Chondrocyte (in vitro differentiated cells): Measurements from ENCODE around the gene TMCC1. TPM values are rescaled to one million over a fixed set of nuclear protein-coding genes. Genes with fewer than 3 reads are reported as not detected.

Source experiments
- DNase-seq: peaks from one replicate; pipeline ENCODE4 v3.0.0; 2021; ENCODE audit warnings: mixed read lengths, low spot score
- H3K27ac Mint-ChIP-seq: one replicate; pipeline ENCODE4 v1.8.0; 2021; ENCODE audit warnings: mild to moderate bottlenecking, moderate library complexity, mixed read lengths; ENCODE audit not compliant: unreplicated experiment
- H3K27me3 Mint-ChIP-seq: 2 replicates; pipeline ENCODE4 v1.8.0; 2021; ENCODE audit warnings: low read depth, mixed read lengths
- H3K36me3 Mint-ChIP-seq: 2 replicates; pipeline ENCODE4 v1.8.0; 2021; ENCODE audit warnings: low read depth, mixed read lengths
- H3K4me1 Mint-ChIP-seq: 2 replicates; pipeline ENCODE4 v1.8.0; 2021; ENCODE audit warnings: low read depth, mild to moderate bottlenecking, mixed read lengths
- H3K4me3 Mint-ChIP-seq: one replicate; pipeline ENCODE4 v1.8.0; 2021; ENCODE audit warnings: mild to moderate bottlenecking, moderate library complexity, mixed read lengths; ENCODE audit not compliant: unreplicated experiment
- H3K9me3 Mint-ChIP-seq: 2 replicates; pipeline ENCODE4 v1.8.0; 2021; ENCODE audit warnings: low read depth, mixed read lengths
- total RNA-seq: library from RNA; stranded (reverse); gene quantifications from 3 replicates; pipeline ENCODE4 v1.2.1, GENCODE V29; 2021
- TF ChIP-seq, protein P1 (sequence below): fragments of 200-600 bp; sonication (generic); IDR thresholded peaks from 2 replicates; pipeline ENCODE4 v1.5.0; 2021; ENCODE audit warnings: antibody characterized with exemption, mild to moderate bottlenecking, moderate library complexity

Gene TMCC1
- total RNA-seq, 1 donor from 2014 or later: 34.3 TPM

DNA sequence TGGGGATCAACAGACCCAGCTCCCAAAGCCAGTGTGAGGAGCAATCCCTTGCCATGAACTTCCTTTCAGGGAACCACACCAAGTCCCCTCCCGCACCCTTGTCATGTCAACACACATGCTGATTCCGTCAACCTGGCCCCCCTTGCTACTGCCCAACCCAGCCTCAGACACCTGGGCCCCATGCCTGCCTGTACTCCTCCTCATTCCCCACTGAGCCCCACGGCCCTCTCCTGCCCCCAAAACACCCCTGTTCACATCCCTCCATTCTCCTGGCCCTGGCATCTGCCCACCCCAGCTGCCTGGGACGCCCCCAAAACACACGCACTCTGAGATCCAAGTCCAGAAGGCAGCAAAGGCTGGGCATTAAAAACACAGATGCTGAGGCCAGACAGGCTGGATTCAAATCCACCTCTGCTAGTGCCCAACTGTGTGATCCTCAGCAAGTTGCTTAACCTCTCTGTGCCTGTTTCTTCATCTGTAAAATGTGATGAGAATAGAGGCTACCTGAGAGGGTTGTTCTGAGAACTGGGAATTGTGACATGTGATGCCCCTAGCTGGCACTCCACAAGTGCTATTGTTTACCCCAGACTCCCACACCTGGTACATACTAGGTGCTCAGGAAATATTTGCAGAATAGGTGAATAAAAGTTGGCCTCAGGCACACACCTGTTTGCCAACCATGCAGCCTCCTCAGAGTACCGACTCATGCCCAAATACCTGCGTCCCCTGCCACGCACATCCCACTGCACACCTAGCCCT lies 289.3 kb downstream of the TMCC1 start:
- peaks cover 78% of the 10 kb centered on the region for H3K4me1 Mint-ChIP-seq
- H3K27ac Mint-ChIP-seq: peak overlapping the region; percentile 97
- DNase-seq: no peak
- TF ChIP-seq, protein P1, sequence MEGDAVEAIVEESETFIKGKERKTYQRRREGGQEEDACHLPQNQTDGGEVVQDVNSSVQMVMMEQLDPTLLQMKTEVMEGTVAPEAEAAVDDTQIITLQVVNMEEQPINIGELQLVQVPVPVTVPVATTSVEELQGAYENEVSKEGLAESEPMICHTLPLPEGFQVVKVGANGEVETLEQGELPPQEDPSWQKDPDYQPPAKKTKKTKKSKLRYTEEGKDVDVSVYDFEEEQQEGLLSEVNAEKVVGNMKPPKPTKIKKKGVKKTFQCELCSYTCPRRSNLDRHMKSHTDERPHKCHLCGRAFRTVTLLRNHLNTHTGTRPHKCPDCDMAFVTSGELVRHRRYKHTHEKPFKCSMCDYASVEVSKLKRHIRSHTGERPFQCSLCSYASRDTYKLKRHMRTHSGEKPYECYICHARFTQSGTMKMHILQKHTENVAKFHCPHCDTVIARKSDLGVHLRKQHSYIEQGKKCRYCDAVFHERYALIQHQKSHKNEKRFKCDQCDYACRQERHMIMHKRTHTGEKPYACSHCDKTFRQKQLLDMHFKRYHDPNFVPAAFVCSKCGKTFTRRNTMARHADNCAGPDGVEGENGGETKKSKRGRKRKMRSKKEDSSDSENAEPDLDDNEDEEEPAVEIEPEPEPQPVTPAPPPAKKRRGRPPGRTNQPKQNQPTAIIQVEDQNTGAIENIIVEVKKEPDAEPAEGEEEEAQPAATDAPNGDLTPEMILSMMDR: no peak
- H3K36me3 Mint-ChIP-seq: peaks cover 2% of the 10 kb centered on the region
- no peaks in the 10 kb centered on the region for H3K27me3 Mint-ChIP-seq
- H3K9me3 Mint-ChIP-seq: no peaks in the 10 kb centered on the region
- peak overlapping the region; percentile 98 for H3K4me3 Mint-ChIP-seq

DNA sequence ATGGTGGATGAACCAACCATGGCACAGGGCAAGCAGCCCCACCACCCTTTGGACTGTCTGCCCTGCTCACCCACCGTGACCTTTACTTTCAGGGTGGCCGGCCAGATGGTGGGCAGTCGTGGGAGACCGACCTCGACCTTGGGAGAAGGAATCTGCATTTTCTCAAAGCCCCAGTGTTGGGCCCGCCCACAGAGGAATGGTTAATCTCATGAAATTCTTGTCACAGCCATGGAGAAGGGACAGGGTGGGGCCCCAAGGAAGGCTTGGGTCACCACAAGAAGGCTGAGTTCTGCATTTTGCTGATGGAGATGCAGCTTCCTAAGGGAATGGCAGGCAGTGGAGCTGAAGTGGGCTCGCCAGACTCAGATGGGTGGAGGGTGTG lies 290.0 kb downstream of the TMCC1 start:
- peak overlapping the region; percentile 98 for H3K4me3 Mint-ChIP-seq
- no peaks in the 10 kb centered on the region for H3K27me3 Mint-ChIP-seq
- no peaks in the 10 kb centered on the region for H3K9me3 Mint-ChIP-seq
- H3K36me3 Mint-ChIP-seq: peaks cover 2% of the 10 kb centered on the region
- H3K27ac Mint-ChIP-seq: peak overlapping the region; percentile 97
- TF ChIP-seq, protein P1: no peak
- DNase-seq: no peak
- H3K4me1 Mint-ChIP-seq: peaks cover 79% of the 10 kb centered on the region

DNA sequence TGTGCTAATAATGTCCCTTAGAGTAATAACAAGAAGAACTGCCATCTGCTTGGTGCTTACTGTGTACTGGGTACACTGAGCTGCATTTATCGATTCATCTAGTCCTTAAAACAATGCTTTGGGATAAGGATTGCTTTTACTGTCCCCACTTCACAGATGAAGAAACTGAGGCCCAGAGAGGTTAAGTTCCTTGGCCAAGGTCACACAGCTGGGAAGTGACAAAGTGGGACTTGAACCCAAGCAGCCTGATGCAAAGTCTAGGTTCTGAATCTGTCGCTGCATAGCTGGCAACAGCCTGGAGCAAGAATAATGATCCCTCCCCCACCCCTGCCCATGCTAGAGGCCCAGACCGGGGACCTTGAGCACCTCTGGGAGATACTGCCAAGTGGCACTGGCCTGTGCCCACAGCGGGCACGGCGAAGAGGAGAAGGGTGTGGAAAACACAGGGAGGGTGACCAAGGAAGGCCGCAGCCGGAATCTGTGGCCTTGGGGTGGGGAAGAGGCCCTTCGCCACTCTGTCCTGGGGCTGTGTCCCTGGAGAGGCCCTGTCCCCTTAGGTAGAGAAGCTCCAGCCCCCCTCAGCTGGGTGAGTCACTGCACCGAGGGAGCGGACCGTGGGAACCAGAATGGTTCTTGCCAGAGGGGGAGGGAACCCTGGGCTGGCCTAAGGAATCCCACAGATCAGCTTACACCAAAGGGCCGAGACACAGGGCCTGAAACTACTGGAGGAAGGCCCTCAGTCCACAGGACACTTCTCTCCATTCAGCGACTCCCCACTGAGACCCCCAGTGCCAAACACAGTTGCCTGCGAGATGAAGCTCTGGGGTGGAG lies 290.6 kb downstream of the TMCC1 start:
- Mint-ChIP-seq H3K9me3 (no peaks in the 10 kb centered on the region), H3K4me1 (peaks cover 79% of the 10 kb centered on the region), H3K4me3 (peak overlapping the region; percentile 98), H3K27me3 (no peaks in the 10 kb centered on the region), H3K27ac (peak overlapping the region; percentile 97), H3K36me3 (peaks cover 2% of the 10 kb centered on the region)
- no peak for DNase-seq
- TF ChIP-seq, protein P1: no peak

DNA sequence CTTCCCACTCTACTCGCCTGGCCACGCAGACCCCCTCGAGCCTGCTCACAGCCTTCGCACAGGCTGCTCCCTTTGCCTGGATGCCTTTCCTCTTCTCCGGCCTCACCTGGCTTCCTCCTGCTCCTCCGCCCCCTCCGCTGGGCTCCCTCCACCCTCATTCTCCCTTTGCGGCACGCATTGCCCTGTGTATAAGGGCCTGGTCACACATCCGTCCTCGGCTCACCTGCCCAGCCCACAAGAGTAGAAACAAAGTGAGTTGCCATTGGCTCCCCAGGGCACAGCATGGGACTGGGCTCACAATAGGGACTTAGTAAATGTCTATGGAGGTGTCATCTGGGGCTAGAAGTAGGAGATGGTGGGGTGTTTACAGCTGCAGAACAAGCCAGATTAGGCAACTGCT lies 291.2 kb downstream of the TMCC1 start:
- DNase-seq: no peak
- TF ChIP-seq, protein P1: no peak
- peaks cover 79% of the 10 kb centered on the region for H3K4me1 Mint-ChIP-seq
- peak overlapping the region; percentile 97 for H3K27ac Mint-ChIP-seq
- peak overlapping the region; percentile 98 for H3K4me3 Mint-ChIP-seq
- no peaks in the 10 kb centered on the region for H3K27me3 Mint-ChIP-seq
- peaks cover 2% of the 10 kb centered on the region for H3K36me3 Mint-ChIP-seq
- H3K9me3 Mint-ChIP-seq: no peaks in the 10 kb centered on the region

DNA sequence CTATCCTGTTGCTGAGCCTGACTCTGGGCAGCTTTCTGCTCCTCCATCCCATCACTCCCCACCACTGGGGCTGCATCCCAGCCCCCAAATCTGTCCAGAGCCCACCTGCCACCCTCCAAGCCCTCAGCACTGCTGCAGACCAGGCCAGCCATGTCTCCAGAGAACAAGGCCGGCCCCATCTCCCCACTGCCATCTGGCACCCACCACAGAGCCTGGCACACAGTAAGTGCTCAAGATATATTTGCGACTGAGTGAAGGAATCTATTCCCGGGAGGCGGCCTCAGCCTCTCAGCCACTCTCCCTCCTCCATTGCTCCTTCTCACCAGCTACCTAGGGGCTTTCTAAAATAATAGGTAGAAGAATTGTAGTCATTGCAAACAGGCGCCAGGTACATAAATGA lies 291.8 kb downstream of the TMCC1 start:
- H3K4me1 Mint-ChIP-seq: peaks cover 80% of the 10 kb centered on the region
- TF ChIP-seq, protein P1: no peak
- peak overlapping the region; percentile 36 for H3K4me3 Mint-ChIP-seq
- no peaks in the 10 kb centered on the region for H3K9me3 Mint-ChIP-seq
- peak overlapping the region; percentile 97 for H3K27ac Mint-ChIP-seq
- no peak for DNase-seq
- H3K36me3 Mint-ChIP-seq: peaks cover 2% of the 10 kb centered on the region
- no peaks in the 10 kb centered on the region for H3K27me3 Mint-ChIP-seq
